Measurements from ENCODE around the gene AMDHD2.

Gene AMDHD2

GRCh38 chr16:2512735-2513404 is 7.3 kb upstream of the AMDHD2 start:
- Histone ChIP-seq H3K9me3 (replicated peaks; ENCODE audit: insufficient read depth, low read length) (no peaks in the 10 kb centered on the region), H3K4me3 (ENCODE audit: low read length) (peak overlapping the region; percentile 54), H3K4me1 (ENCODE audit: low read length) (peaks cover 20% of the 10 kb centered on the region), H3K79me2 (ENCODE audit: low read length) (peaks cover 41% of the 10 kb centered on the region), H3K9me2 (replicated peaks; ENCODE audit: insufficient read depth, low read length) (no peaks in the 10 kb centered on the region), H3K27me3 (replicated peaks; ENCODE audit: insufficient read depth, low read length) (no peaks in the 10 kb centered on the region), H2AFZ (ENCODE audit: low read length) (peak overlapping the region; percentile 85), H3K9ac (ENCODE audit: low read length) (peak overlapping the region; percentile 97), H3K36me3 (replicated peaks; ENCODE audit: insufficient read depth, low read length) (no peaks in the 10 kb centered on the region), H4K20me1 (ENCODE audit: insufficient read depth, low read length) (peaks cover 15% of the 10 kb centered on the region; the same call in 1 of the 2 replicates), H3K27ac (ENCODE audit: low read length) (peak overlapping the region; percentile 84; the same call in 1 of the 2 replicates), H3K4me2 (ENCODE audit: low read depth, low read length) (peak overlapping the region; percentile 96), H3F3A (ENCODE audit: insufficient read depth, low read length) (peaks cover 6% of the 10 kb centered on the region; the same call in 1 of the 2 replicates)
- DNase-seq: peak; percentile 19
- TF ChIP-seq EZH2phosphoT487 (IDR thresholded peaks at IDR 0.05; ENCODE audit: low read length) (no peak), CTCF (IDR thresholded peaks at IDR 0.05; ENCODE audit: low read length) (peak; percentile 27), EZH2 (optimal IDR thresholded peaks at IDR 0.05; ENCODE audit: low read depth, low read length) (no peak)

GRCh38 chr16:2513405-2514332 is 6.5 kb upstream of the AMDHD2 start, which contains the start of gene ATP6V0C:
TSS of gene ATP6V0C (plus strand) at chr16:2513952. CDS start at chr16:2514104, 152 bp downstream.
- peak; percentile 95 for DNase-seq

More at GRCh38 chr16:2513405-2514332, 6.5 kb upstream of the AMDHD2 start, which contains the start of gene ATP6V0C:
- H3K36me3 ChIP-seq (replicated peaks; ENCODE audit: insufficient read depth, low read length): no peaks in the 10 kb centered on the region
- H3K79me2 ChIP-seq (ENCODE audit: low read length): peaks cover 49% of the 10 kb centered on the region
- H3K9me2 ChIP-seq (replicated peaks; ENCODE audit: insufficient read depth, low read length): no peaks in the 10 kb centered on the region
- H3K27ac ChIP-seq (ENCODE audit: low read length): peak within 1 kb of the TSS; percentile 84
- peak within 1 kb of the TSS; percentile 96 for H3K4me2 ChIP-seq (ENCODE audit: low read depth, low read length)
- H3F3A ChIP-seq (ENCODE audit: insufficient read depth, low read length): peaks cover 6% of the 10 kb centered on the region; the same call in 1 of the 2 replicates
- no peak for TF ChIP-seq EZH2phosphoT487 (IDR thresholded peaks at IDR 0.05; ENCODE audit: low read length)
- TF ChIP-seq CTCF (IDR thresholded peaks at IDR 0.05; ENCODE audit: low read length): no peak
- no peak for TF ChIP-seq EZH2 (optimal IDR thresholded peaks at IDR 0.05; ENCODE audit: low read depth, low read length)
- no peaks in the 10 kb centered on the region for H3K27me3 ChIP-seq (replicated peaks; ENCODE audit: insufficient read depth, low read length)
- peaks cover 13% of the 10 kb centered on the region for H3K4me1 ChIP-seq (ENCODE audit: low read length)
- no peaks in the 10 kb centered on the region for H3K9me3 ChIP-seq (replicated peaks; ENCODE audit: insufficient read depth, low read length)
- H3K4me3 ChIP-seq (ENCODE audit: low read length): peak within 1 kb of the TSS; percentile 98
- H2AFZ ChIP-seq (ENCODE audit: low read length): peak within 1 kb of the TSS; percentile 85
- peak within 1 kb of the TSS; percentile 97 for H3K9ac ChIP-seq (ENCODE audit: low read length)
- peaks cover 15% of the 10 kb centered on the region; the same call in 1 of the 2 replicates for H4K20me1 ChIP-seq (ENCODE audit: insufficient read depth, low read length)

Data from MM.1S (cell line).